GM12878 (cell line): Measurements from ENCODE around the gene REM2. TPM values are rescaled to one million over a fixed set of nuclear protein-coding genes. Genes with fewer than 3 reads are reported as not detected.

Source experiments
- CEBPB ChIP-seq, 2 experiments: fragments of 150-350 bp in 1 of 2; IDR thresholded peaks; 2 replicates each; pipeline ENCODE4 v1.6.1; 2012 to 2014; ENCODE audit warnings: low read depth in 2 of 2, low read length in 2 of 2, borderline replicate concordance in 1 of 2, inconsistent platforms in 1 of 2
- CREB1 ChIP-seq: IDR thresholded peaks from 2 replicates; pipeline ENCODE4 v1.6.1; 2012; ENCODE audit warnings: low read depth, mild to moderate bottlenecking, inconsistent platforms
- HDAC2 ChIP-seq: fragments of 200-600 bp; sonication (generic); IDR thresholded peaks from 2 replicates; pipeline ENCODE4 v1.6.1; 2017
- JUNB ChIP-seq: IDR thresholded peaks from 2 replicates; pipeline ENCODE4 v1.6.1; 2016; ENCODE audit warnings: antibody characterized with exemption, mild to moderate bottlenecking
- MTA2 ChIP-seq: fragments of 450-650 bp; IDR thresholded peaks from 2 replicates; pipeline ENCODE4 v1.6.1; 2016; ENCODE audit warnings: low read depth, mild to moderate bottlenecking, moderate library complexity
- NFIC ChIP-seq: IDR thresholded peaks from 2 replicates; pipeline ENCODE4 v1.6.1; 2012; ENCODE audit warnings: low read depth, mild to moderate bottlenecking, inconsistent platforms, low read length, moderate library complexity
- NR2C2 ChIP-seq: IDR thresholded peaks from 2 replicates; pipeline ENCODE4 v1.6.1; 2011; ENCODE audit warnings: borderline replicate concordance, low read depth; ENCODE audit not compliant: control insufficient read depth, insufficient read length
- NRF1 ChIP-seq: conservative IDR thresholded peaks from 2 replicates; pipeline ENCODE4 v1.6.1; 2011; ENCODE audit warnings: mild to moderate bottlenecking, low read depth, low read length, improper control_type of control experiment
- PML ChIP-seq: IDR thresholded peaks from 2 replicates; pipeline ENCODE4 v1.6.1; 2012; ENCODE audit warnings: low read length, inconsistent platforms
- RAD51 ChIP-seq: fragments of 450-650 bp; IDR thresholded peaks from 2 replicates; pipeline ENCODE4 v1.6.1; 2016; ENCODE audit warnings: moderate library complexity, mild to moderate bottlenecking, inconsistent platforms
- SMAD1 ChIP-seq: fragments of 450-650 bp; IDR thresholded peaks from 2 replicates; pipeline ENCODE4 v1.6.1; 2018; ENCODE audit warnings: mild to moderate bottlenecking, low read depth; ENCODE audit not compliant: partially characterized antibody
- SP1 ChIP-seq: IDR thresholded peaks from one replicate; pipeline ENCODE4 v1.6.1; 2011; ENCODE audit warnings: low read depth, low read length
- ZNF217 ChIP-seq: fragments of 450-650 bp; IDR thresholded peaks from 2 replicates; pipeline ENCODE4 v1.6.1; 2017; ENCODE audit warnings: antibody characterized with exemption, mild to moderate bottlenecking
- polyA plus RNA-seq, 11 experiments: library from polyadenylated mRNA; depleted of rRNA in 4 of 11; unstranded in 6 of 11; stranded (reverse) in 5 of 11; fragments of >200 nt; fragmentation: Nextera tagmentation in 4 of 11; fragmentation: Illumina TruSeq in 1 of 11; extraction: Ambion mirVana in 4 of 11; extraction: Trizol in 1 of 11; gene quantifications; 1 replicate in 1 of 11; 2 replicates in 10 of 11; pipeline versions ENCODE4 v1.2.1 to v1.2.3, GENCODE V29; 2011 to 2016; ENCODE audit warnings: inconsistent platforms in 2 of 11, missing spikeins in 2 of 11, low read depth in 1 of 11
- total RNA-seq, 4 experiments: library from RNA; depleted of rRNA in 3 of 4; stranded (reverse); fragments of >200 nt in 3 of 4; fragmentation: Illumina TruSeq in 1 of 4; extraction: Trizol in 1 of 4; gene quantifications; 2 replicates each; pipeline versions ENCODE4 v1.2.1 to v1.2.3, GENCODE V29; 2013 to 2021
- TF ChIP-seq, protein P1 (sequence below), 3 experiments: IDR thresholded peaks in 2 of 3; conservative IDR thresholded peaks in 1 of 3; 2 replicates each; pipeline ENCODE4 v1.5.1; 2011; ENCODE audit warnings: low read depth in 3 of 3, low read length in 3 of 3, mild to moderate bottlenecking in 3 of 3, control low read depth in 2 of 3, moderate library complexity in 2 of 3, inconsistent platforms in 1 of 3, mixed read lengths in 1 of 3; ENCODE audit not compliant: control insufficient read depth in 2 of 3, insufficient read depth in 1 of 3; ENCODE audit errors: extremely low read depth in 1 of 3
- TF ChIP-seq, protein P2 (sequence below): IDR thresholded peaks from 2 replicates; pipeline ENCODE4 v1.6.1; 2012; ENCODE audit warnings: low read depth, low read length, improper control_type of control experiment
- TF ChIP-seq, protein P3 (sequence below): IDR thresholded peaks from 2 replicates; pipeline ENCODE4 v1.6.1; 2011; ENCODE audit warnings: borderline replicate concordance, low read depth, mild to moderate bottlenecking, moderate library complexity, mixed read lengths, low read length; ENCODE audit not compliant: insufficient read depth; ENCODE audit errors: extremely low read length
- TF ChIP-seq, protein P4 (sequence below): fragments of 450-650 bp; IDR thresholded peaks from 2 replicates; pipeline ENCODE4 v1.6.1; 2017; ENCODE audit warnings: mild to moderate bottlenecking, moderate library complexity
- TF ChIP-seq, protein P5 (sequence below): fragments of 450-650 bp; IDR thresholded peaks from 2 replicates; pipeline ENCODE4 v1.6.1; 2016; ENCODE audit warnings: mild to moderate bottlenecking
- TF ChIP-seq, protein P6 (sequence below): IDR thresholded peaks from 2 replicates; pipeline ENCODE4 v1.6.1; 2011; ENCODE audit warnings: mild to moderate bottlenecking, low read depth, low read length, moderate library complexity; ENCODE audit not compliant: insufficient replicate concordance

REM2 gene
- total and polyA plus RNA-seq, 10 of the 15 experiments (the other 5 are each of a cell fraction or from before 2014, with no cell fraction given), result 0.27 to 1.5 (median 0.83) TPM

DNA sequence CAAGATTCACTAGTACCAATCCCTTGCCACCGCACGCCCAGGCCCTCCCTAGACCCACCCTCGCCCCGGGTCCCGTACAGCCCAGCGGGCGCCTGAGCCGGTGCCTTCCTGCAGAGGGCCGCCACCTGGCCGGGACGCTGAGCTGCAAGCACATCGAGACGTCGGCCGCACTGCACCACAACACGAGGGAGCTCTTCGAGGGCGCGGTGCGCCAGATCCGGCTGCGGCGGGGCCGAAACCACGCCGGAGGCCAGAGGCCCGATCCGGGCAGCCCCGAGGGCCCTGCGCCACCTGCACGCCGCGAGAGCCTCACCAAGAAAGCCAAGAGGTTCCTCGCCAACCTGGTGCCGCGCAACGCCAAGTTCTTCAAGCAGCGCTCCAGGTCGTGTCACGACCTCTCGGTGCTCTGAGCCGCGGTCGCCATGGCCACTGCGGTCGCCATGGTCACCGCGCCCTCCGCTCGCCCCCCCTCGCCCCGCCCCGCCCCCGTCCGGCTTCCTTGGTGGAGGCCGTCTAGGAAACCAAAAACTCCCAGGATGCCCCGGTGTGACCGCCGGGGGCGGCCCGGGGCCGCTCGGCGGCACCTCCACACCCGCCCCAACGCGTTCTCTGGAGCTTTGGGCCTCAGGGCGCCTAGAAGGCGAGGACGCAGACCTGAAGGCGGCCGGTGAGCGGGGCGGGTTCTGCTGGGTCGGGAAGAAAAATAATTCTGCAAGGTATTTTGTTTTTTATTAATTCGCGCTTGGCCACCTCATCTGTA is 3.7 kb downstream of the REM2 start (continued):
- TF ChIP-seq RAD51 (no peak), SP1 (peak; percentile 42), JUNB (no peak), SMAD1 (no peak), NFIC (no peak), CREB1 (0 out of 2 replicates have a peak, but pooled peaks have one; percentile 13), MTA2 (no peak), PML (peak; percentile 18; the same call in 1 of the 2 replicates), CEBPB (IDR thresholded peaks at IDR 0.05; ENCODE audit: borderline replicate concordance in 1 of 2, low read depth in 2 of 2, low read length in 2 of 2) (no peak), NRF1 (no peak), NR2C2 (no peak), ZNF217 (no peak), HDAC2 (no peak)
- TF ChIP-seq, protein P1, sequence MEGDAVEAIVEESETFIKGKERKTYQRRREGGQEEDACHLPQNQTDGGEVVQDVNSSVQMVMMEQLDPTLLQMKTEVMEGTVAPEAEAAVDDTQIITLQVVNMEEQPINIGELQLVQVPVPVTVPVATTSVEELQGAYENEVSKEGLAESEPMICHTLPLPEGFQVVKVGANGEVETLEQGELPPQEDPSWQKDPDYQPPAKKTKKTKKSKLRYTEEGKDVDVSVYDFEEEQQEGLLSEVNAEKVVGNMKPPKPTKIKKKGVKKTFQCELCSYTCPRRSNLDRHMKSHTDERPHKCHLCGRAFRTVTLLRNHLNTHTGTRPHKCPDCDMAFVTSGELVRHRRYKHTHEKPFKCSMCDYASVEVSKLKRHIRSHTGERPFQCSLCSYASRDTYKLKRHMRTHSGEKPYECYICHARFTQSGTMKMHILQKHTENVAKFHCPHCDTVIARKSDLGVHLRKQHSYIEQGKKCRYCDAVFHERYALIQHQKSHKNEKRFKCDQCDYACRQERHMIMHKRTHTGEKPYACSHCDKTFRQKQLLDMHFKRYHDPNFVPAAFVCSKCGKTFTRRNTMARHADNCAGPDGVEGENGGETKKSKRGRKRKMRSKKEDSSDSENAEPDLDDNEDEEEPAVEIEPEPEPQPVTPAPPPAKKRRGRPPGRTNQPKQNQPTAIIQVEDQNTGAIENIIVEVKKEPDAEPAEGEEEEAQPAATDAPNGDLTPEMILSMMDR (IDR thresholded peaks at IDR 0.05 in 2 of 3, conservative IDR thresholded peaks at IDR 0.05 in 1 of 3; ENCODE audit: control insufficient read depth in 2 of 3, extremely low read depth in 1 of 3, insufficient read depth in 1 of 3, low read depth in 3 of 3, low read length in 3 of 3), result peak; percentile 13 to 46 (median 18); a peak in 4 of 6 replicates
- TF ChIP-seq, protein P2, sequence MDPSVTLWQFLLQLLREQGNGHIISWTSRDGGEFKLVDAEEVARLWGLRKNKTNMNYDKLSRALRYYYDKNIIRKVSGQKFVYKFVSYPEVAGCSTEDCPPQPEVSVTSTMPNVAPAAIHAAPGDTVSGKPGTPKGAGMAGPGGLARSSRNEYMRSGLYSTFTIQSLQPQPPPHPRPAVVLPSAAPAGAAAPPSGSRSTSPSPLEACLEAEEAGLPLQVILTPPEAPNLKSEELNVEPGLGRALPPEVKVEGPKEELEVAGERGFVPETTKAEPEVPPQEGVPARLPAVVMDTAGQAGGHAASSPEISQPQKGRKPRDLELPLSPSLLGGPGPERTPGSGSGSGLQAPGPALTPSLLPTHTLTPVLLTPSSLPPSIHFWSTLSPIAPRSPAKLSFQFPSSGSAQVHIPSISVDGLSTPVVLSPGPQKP, result no peak
- TF ChIP-seq, protein P3, sequence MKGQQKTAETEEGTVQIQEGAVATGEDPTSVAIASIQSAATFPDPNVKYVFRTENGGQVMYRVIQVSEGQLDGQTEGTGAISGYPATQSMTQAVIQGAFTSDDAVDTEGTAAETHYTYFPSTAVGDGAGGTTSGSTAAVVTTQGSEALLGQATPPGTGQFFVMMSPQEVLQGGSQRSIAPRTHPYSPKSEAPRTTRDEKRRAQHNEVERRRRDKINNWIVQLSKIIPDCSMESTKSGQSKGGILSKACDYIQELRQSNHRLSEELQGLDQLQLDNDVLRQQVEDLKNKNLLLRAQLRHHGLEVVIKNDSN, result no peak
- TF ChIP-seq, protein P4, sequence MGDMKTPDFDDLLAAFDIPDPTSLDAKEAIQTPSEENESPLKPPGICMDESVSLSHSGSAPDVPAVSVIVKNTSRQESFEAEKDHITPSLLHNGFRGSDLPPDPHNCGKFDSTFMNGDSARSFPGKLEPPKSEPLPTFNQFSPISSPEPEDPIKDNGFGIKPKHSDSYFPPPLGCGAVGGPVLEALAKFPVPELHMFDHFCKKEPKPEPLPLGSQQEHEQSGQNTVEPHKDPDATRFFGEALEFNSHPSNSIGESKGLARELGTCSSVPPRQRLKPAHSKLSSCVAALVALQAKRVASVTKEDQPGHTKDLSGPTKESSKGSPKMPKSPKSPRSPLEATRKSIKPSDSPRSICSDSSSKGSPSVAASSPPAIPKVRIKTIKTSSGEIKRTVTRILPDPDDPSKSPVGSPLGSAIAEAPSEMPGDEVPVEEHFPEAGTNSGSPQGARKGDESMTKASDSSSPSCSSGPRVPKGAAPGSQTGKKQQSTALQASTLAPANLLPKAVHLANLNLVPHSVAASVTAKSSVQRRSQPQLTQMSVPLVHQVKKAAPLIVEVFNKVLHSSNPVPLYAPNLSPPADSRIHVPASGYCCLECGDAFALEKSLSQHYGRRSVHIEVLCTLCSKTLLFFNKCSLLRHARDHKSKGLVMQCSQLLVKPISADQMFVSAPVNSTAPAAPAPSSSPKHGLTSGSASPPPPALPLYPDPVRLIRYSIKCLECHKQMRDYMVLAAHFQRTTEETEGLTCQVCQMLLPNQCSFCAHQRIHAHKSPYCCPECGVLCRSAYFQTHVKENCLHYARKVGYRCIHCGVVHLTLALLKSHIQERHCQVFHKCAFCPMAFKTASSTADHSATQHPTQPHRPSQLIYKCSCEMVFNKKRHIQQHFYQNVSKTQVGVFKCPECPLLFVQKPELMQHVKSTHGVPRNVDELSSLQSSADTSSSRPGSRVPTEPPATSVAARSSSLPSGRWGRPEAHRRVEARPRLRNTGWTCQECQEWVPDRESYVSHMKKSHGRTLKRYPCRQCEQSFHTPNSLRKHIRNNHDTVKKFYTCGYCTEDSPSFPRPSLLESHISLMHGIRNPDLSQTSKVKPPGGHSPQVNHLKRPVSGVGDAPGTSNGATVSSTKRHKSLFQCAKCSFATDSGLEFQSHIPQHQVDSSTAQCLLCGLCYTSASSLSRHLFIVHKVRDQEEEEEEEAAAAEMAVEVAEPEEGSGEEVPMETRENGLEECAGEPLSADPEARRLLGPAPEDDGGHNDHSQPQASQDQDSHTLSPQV, result no peak
- TF ChIP-seq, protein P5, sequence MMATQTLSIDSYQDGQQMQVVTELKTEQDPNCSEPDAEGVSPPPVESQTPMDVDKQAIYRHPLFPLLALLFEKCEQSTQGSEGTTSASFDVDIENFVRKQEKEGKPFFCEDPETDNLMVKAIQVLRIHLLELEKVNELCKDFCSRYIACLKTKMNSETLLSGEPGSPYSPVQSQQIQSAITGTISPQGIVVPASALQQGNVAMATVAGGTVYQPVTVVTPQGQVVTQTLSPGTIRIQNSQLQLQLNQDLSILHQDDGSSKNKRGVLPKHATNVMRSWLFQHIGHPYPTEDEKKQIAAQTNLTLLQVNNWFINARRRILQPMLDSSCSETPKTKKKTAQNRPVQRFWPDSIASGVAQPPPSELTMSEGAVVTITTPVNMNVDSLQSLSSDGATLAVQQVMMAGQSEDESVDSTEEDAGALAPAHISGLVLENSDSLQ, result no peak; the same call in 1 of the 2 replicates
- TF ChIP-seq, protein P6, sequence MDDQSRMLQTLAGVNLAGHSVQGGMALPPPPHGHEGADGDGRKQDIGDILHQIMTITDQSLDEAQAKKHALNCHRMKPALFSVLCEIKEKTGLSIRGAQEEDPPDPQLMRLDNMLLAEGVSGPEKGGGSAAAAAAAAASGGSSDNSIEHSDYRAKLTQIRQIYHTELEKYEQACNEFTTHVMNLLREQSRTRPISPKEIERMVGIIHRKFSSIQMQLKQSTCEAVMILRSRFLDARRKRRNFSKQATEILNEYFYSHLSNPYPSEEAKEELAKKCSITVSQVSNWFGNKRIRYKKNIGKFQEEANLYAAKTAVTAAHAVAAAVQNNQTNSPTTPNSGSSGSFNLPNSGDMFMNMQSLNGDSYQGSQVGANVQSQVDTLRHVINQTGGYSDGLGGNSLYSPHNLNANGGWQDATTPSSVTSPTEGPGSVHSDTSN, result no peak
